Rectal smooth muscle tissue (tissue), 1 donor: ENCODE results near the gene PODN.

Source experiments
- H3K27ac ChIP-seq: one replicate; pipeline ENCODE4 v1.7.0; 2013; ENCODE audit warnings: low read depth, low read length, inconsistent platforms
- H3K27me3 ChIP-seq: one replicate; pipeline ENCODE4 v1.7.0; 2013; ENCODE audit warnings: low read length; ENCODE audit not compliant: control insufficient read depth, insufficient read depth
- H3K36me3 ChIP-seq: one replicate; pipeline ENCODE4 v1.7.0; 2013; ENCODE audit warnings: low read length; ENCODE audit not compliant: control insufficient read depth, insufficient read depth
- H3K4me1 ChIP-seq: one replicate; pipeline ENCODE4 v1.7.0; 2013; ENCODE audit warnings: low read length; ENCODE audit not compliant: control insufficient read depth, insufficient read depth
- H3K4me3 ChIP-seq: one replicate; pipeline ENCODE4 v1.7.0; 2013; ENCODE audit warnings: low read length
- H3K9ac ChIP-seq: one replicate; pipeline ENCODE4 v1.7.0; 2013; ENCODE audit warnings: low read length

PODN gene

DNA sequence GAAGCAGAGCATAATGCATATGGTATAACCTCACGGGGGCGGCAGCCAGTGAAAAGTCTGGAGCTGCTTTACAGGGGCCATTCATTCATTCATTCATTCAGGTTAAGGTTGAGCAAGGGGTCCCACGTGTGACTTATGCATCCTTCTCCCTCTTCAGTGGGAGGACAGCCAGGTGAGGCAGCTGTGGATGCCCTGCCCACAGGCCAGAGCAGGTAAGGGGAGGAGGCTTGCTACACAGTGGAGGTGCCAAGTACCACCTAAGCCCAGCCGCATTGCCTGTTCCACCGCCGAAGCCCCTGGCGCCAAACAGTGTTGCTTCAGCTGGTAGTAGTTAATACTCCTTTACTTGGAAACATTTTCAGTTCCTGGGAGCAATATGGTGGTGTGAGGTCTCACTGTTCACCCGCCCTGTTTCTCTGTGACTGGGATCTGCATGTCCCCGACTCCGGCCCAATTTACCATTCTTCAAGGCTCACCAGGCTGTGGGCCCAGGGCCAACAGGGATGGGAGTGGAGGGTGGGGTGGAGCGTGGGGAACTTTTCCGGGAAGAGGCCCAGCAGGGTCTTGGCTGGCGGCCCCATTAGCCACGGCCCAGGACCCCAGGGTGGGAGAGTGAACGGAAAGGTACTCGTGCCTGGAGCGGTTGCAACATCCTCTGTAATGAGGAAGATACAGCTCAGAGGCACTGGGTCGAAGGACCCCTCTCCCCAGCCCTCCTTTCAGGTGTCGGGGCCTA, 722 bp upstream of the PODN start:
- no peak overlapping the region for H3K9ac ChIP-seq
- peak overlapping the region; percentile 72 for H3K27ac ChIP-seq
- peaks cover 10% of the 10 kb centered on the region for H3K4me1 ChIP-seq
- H3K36me3 ChIP-seq: no peaks in the 10 kb centered on the region
- peak overlapping the region; percentile 66 for H3K4me3 ChIP-seq
- peaks cover 4% of the 10 kb centered on the region for H3K27me3 ChIP-seq

DNA sequence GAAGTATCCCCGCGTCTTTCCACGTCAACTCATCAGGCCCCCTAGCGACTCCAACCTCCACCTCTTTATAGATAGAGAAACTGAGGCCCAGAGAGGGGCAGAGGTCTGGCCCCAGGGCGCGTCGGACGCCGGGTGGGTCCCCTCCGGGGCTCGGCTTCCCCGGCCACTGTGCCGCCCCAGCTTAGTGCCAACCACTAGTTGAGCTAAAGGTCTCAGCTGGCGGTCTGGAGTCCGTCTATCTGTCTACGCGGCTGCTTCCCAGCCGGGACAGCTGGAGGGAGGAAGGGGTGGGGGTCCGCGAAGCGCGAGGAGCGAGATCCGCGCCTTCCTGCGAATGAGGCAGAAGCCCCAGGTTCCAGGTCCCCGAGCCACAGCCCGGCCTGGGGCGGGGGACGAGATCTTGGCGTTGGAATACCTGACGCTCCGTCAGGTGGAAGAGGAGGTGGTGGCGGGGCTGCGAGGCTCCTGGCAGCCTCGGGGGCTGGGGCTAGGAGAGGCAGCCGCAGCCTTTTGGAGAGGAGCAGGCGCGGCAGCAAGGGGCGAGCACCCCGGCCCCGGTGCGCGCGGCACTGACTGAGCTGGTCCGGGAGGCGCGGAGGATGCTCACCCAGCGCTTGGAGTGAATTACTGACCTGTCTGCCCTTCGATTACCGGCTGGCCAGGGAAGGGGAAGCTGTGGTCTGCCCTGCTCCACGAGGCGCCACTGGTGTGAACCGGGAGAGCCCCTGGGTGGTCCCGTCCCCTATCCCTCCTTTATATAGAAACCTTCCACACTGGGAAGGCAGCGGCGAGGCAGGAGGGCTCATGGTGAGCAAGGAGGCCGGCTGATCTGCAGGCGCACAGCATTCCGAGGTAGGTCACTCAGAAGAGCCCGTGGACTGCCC, 937 bp downstream of the PODN start:
- peak overlapping the region; percentile 66 for H3K27ac ChIP-seq
- H3K36me3 ChIP-seq: no peaks in the 10 kb centered on the region
- peaks cover 4% of the 10 kb centered on the region for H3K27me3 ChIP-seq
- peaks cover 10% of the 10 kb centered on the region for H3K4me1 ChIP-seq
- no peak overlapping the region for H3K9ac ChIP-seq
- peak overlapping the region; percentile 63 for H3K4me3 ChIP-seq

DNA sequence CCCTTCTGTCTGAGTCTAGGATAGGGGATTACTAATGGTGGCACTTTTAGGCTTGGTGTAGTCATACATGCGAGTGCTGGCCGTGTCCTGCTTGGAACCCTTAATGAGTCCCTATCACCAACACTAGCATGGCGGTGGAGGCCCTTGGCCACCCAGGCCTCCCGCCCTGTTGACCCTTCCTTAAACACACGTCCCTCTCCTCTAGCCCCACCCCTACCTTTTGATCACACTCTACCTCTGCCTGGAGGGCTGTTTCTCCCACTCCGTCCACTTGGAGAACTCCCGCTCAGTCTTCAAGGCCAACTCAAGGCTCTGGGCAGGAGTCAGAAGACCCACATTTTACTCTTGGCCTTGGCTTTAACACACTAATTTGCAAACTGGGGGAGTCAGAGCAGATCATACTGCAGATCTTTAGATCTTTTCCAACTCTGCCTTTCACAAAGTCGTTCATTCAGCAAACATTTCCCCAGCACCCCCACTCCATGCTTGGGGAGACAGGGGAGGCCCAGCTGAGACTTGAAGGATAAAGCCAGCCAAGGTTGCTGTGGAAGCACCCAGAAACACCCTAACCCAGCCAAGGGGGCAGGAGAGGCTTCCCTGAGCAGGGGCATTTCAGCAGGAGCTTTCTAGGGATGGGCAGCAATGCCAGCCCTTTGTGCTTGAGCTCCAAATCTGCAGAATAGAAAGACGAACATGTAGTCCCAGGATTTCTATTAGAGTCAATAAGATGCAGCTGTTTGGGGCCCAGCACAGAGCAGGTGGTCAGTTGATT, 1.9 kb downstream of the PODN start:
- no peak overlapping the region for H3K27ac ChIP-seq
- peaks cover 10% of the 10 kb centered on the region for H3K4me1 ChIP-seq
- H3K9ac ChIP-seq: no peak overlapping the region
- H3K27me3 ChIP-seq: peaks cover 4% of the 10 kb centered on the region
- no peaks in the 10 kb centered on the region for H3K36me3 ChIP-seq
- H3K4me3 ChIP-seq: peak overlapping the region; percentile 63

DNA sequence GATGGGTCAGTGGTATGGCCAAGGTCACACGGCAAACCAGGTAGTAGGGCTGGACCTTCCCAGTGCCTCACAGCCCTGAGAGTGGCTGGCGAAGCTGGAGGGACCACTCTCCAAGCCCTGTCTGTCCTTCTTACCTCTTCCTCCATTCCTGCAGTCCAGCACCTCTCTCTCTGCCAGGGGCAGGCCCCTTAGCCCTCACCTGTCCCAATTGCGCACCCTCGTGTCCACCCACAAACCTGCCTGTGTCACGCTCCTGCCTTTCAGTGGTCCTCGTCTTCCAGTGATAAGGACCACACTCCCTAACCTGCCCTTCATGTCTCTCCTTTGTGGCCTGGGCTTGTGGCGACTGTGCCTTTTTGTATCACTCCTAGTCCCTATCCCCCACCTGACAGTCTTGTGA, 3.4 kb downstream of the PODN start:
- H3K9ac ChIP-seq: no peak overlapping the region
- H3K27me3 ChIP-seq: peaks cover 4% of the 10 kb centered on the region
- no peak overlapping the region for H3K4me3 ChIP-seq
- H3K4me1 ChIP-seq: peaks cover 10% of the 10 kb centered on the region
- H3K27ac ChIP-seq: no peak overlapping the region
- H3K36me3 ChIP-seq: no peaks in the 10 kb centered on the region

DNA sequence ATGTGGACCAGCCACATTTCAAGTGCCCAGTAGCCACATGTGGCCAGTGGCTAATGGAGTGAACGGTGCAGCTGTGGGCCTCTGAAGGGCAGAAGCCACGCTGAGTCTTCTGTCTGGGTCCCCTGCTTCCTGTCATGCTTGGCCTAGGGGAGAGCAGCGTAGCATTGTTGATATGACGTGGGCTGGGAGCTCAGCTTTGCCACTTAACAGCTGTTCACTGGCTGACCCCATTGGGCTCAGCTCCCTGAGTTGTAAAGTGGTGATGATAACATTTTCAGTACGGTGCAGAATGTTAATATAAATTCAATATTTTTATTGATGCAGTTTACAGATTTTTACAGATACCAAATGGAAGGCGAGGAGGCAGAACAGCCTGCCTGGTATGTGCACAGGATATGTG, 4.5 kb downstream of the PODN start:
- Histone ChIP-seq H3K4me3 (no peak overlapping the region), H3K27me3 (peaks cover 2% of the 10 kb centered on the region), H3K4me1 (peaks cover 2% of the 10 kb centered on the region), H3K27ac (no peak overlapping the region), H3K36me3 (no peaks in the 10 kb centered on the region), H3K9ac (no peak overlapping the region)

DNA sequence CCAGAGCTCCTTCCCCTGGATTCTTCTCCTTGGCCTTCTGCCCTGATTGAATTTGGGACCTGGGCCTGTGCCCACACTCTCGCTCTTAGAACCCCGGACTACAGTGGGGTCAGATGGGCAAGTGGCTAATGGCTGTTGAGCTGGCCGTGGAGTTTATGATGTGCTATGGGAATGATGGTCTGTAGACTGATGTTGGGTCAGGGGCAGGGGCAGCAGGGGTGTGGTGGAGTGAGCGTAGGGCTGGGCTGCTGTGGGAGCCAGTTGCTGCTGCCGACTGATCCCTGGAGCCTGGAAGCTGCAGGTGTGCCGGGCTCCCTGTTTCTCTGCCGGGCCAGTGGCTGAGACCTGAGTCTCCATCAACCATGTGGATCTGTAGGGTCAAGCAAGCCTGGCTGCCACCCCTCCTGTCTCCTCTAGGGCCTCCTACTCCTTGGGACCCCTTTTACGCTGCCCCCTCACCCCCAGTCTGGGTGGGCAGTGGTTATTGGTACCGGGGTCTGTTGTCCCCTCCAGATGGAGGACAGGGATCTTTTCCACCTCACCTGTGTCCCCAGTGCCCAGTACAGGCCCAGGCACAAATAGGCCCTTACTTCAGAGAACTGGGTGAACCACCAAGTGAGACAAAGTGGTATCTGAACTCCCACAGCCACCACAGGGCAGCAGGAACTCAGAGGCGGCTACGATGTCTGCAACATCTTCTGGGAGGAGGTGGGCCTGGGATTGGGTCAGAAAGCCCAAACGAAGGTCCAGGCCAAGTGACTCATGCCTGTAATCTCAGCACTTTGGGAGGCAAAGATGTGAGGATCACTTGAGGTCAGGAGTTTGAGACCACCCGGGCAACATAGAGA, 5.1 kb downstream of the PODN start:
- Histone ChIP-seq H3K9ac (no peak overlapping the region), H3K36me3 (no peaks in the 10 kb centered on the region), H3K27me3 (no peaks in the 10 kb centered on the region), H3K27ac (no peak overlapping the region), H3K4me1 (no peaks in the 10 kb centered on the region), H3K4me3 (no peak overlapping the region)

DNA sequence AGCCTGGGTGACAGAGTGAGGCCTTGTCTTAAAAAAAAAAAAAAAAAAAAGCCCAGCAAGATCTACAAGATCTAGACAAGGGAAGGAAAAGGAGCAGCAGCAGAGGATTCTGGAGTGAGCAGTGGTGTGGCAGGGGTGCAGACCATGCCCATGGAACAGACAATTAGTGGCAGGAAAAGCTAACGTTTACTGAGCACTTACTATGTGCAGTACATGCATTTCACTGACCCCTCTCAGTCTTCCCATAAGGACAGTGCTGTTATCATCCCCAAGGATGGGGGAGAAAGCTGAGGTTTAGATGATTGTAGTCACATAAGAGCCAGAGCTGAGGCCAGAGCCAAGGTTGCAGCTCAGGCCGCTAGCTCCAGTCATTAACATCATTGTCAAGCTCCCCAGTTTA, 5.9 kb downstream of the PODN start:
- Histone ChIP-seq H3K4me1 (no peaks in the 10 kb centered on the region), H3K4me3 (no peak overlapping the region), H3K36me3 (no peaks in the 10 kb centered on the region), H3K27ac (no peak overlapping the region), H3K27me3 (no peaks in the 10 kb centered on the region), H3K9ac (no peak overlapping the region)

- no peak overlapping the region for H3K9ac ChIP-seq
- no peaks in the 10 kb centered on the region for H3K4me1 ChIP-seq
- no peak overlapping the region for H3K4me3 ChIP-seq
- H3K27ac ChIP-seq: no peak overlapping the region
- no peaks in the 10 kb centered on the region for H3K36me3 ChIP-seq
- H3K27me3 ChIP-seq: no peaks in the 10 kb centered on the region
Measured at GRCh38 chr1:53068314-53069099, 6.5 kb downstream of the PODN start.

GRCh38 chr1:53069265-53069662, 7.3 kb downstream of the PODN start:
- Histone ChIP-seq H3K9ac (no peak overlapping the region), H3K36me3 (no peaks in the 10 kb centered on the region), H3K27ac (no peak overlapping the region), H3K4me1 (no peaks in the 10 kb centered on the region), H3K27me3 (no peaks in the 10 kb centered on the region), H3K4me3 (no peak overlapping the region)

DNA sequence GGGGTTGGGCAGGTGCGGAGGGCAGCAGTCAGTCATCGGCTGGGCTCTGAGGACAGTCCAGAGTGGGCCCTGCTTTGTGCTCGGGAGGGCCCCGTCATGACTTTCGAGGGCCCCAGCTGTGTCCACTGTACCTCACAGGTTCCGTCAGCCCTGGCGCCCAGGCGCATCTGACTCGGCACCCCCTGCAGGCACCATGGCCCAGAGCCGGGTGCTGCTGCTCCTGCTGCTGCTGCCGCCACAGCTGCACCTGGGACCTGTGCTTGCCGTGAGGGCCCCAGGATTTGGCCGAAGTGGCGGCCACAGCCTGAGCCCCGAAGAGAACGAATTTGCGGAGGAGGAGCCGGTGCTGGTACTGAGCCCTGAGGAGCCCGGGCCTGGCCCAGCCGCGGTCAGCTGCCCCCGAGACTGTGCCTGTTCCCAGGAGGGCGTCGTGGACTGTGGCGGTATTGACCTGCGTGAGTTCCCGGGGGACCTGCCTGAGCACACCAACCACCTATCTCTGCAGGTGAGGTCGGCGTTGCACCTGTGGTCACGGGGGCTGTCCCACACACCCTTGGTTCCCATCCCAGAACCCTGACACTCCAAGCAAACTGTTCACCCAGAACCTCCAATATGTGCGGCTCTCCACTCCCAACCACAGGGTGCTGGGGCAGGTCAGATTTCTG, 7.8 kb downstream of the PODN start:
- H3K9ac ChIP-seq: no peak overlapping the region
- peaks cover 2% of the 10 kb centered on the region for H3K4me1 ChIP-seq
- H3K4me3 ChIP-seq: no peak overlapping the region
- no peaks in the 10 kb centered on the region for H3K36me3 ChIP-seq
- H3K27me3 ChIP-seq: no peaks in the 10 kb centered on the region
- H3K27ac ChIP-seq: no peak overlapping the region

- Histone ChIP-seq H3K4me1 (peaks cover 2% of the 10 kb centered on the region), H3K27me3 (no peaks in the 10 kb centered on the region), H3K27ac (no peak overlapping the region), H3K4me3 (no peak overlapping the region), H3K9ac (no peak overlapping the region), H3K36me3 (no peaks in the 10 kb centered on the region)
Measured at GRCh38 chr1:53070621-53071020, 8.6 kb downstream of the PODN start.
